RKO (cell line): ENCODE measurements around the gene DIP2C.

Experiments used
- DNase-seq: peaks from one replicate; pipeline ENCODE4 v3.0.0-alpha.2; 2016; ENCODE audit warnings: low spot score

The DIP2C gene

DNA sequence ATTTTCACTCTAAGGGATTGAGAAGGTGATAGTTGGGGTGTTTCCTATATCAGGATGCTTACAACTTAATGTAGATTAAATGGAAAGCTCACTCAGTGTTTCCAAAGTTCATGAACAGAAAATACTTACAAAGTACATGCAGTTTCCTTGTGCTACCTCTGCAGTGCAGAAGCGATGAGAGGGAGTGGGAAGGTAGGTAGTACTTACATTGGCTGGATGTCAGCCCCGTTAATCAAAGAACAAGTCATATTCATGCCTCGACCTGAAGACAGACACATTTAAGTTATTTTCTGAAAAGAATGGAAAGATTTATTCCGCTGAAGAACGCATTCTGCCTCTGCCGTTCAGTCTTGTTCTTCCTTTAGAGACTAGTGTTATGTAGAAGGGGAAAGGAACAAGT, 461.1 kb downstream of the DIP2C start:
- DNase-seq = no peak

- DNase-seq = no peak
These were observed 462.5 kb downstream of the DIP2C start for GRCh38 chr10:227014-227413.

DNA sequence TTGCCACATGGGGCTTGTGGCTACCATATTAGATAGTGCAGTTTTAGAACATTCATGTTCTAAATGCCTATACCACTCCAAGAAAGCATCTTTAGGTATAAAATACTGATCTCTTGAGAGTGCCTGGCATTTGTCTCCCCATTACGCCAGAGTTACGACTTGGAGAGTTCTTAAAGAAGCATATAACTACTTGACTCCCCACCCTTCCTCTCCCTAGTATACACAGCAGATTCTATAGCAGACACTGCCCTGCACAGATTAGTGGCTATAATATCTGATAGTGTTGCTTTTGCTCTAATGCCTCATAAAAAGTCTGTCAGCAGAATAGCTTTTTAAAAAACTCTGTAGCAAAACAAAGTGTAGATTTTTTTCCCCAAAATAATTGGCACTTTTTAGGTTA, 463.4 kb downstream of the DIP2C start:
- DNase-seq = no peak

- DNase-seq = no peak
These were observed 464.9 kb downstream of the DIP2C start for GRCh38 chr10:224571-224970.
